CD4-positive, alpha-beta T cell treated with Interleukin-15 for 4 hours (primary cell): ENCODE measurements around the gene MYO18B.

Experiments
- DNase-seq: peaks from one replicate; pipeline ENCODE4 v3.0.0-alpha.2; 2020; ENCODE audit warnings: low spot score

Gene MYO18B

DNA sequence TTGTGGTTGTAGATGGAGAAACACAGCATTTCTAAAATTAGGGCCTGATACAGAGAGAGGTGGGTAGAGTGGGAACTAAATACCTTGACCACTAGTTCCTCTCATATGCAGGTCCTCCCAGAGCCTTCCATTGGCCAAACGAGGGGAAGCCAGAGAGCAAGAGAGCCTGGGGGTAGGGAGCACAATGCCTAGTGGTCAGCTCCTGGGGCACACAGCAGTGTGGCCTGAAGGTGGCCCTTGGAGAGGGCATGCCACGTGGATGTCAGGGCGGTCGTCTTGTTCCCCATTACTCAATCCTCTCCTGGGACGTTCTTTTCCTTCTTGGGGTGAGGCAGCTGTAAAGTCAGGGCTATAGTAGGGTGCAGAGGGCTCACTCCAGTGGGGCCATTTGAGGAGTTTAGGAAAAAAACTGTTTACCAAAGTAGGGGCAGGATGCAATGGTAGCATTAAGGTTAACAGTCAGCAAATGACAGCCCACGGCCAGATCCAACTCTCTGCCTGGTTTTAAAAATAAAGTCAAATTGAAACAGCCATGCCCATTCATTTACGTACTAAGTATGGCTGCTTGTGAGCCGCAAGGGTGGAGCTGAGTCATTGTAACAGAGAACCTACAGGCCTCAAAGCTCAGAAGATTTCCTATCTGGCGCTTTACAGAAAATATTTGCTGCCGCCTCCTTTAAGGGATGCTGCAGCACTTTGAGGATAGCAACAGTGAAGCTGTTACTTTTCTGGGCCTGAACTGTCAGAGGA, 7.6 kb downstream of the MYO18B start:
- no peak for DNase-seq

DNA sequence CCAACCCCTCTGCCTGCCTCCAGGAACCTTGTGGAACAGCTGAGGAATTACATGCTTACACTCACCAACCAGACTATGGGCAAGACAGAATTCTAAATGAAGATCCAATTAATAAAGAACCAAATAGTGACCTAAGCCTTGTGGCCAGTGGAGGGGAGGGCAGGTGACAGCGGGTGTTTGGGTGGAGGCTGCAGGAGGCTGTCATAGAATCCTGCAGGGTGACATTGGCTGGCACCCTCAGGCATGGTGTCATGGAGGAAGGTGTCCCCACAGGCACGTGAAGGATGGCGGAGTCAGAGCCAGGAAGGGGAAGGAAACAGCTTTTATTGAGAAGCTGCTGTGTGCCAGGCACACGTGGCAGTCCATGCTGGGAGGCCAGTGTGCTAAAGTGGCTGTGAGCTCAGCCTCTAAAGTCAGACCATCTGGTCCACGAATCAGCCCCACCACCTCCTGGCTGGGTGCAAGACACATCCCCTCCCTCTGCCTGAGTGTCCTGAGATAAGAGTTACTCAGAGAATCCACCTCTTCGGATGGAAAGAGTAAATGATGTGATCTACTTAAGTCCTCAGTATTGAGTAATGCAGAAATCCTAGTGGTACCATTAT, 8.7 kb downstream of the MYO18B start:
- no peak for DNase-seq

DNA sequence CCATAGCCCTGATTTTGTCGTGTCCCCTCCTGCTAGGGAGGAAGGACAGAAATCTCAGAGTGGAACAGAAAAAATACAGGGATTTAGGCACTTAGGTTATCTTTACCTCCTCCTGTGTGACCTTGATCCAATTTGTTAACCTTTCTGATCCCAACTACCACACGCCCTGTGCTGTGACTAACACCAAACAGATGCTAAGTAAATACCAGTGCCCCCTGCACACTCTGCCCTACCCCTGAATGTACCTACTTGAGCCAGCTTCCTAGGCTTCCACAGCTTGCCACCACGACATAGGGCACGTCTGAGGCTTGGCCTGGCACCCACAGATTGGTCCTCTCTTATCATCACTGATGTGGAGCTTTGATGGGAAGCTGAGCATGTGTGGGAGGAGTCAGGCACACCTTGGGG, 9.2 kb downstream of the MYO18B start:
- no peak for DNase-seq

GRCh38 chr22:25752615-25753214, 10.7 kb downstream of the MYO18B start:
- no peak for DNase-seq

- DNase-seq, result no peak
These were observed 11.3 kb downstream of the MYO18B start for GRCh38 chr22:25753252-25753651.

- DNase-seq, result no peak
These were observed 12.7 kb downstream of the MYO18B start for GRCh38 chr22:25754527-25755202.

DNA sequence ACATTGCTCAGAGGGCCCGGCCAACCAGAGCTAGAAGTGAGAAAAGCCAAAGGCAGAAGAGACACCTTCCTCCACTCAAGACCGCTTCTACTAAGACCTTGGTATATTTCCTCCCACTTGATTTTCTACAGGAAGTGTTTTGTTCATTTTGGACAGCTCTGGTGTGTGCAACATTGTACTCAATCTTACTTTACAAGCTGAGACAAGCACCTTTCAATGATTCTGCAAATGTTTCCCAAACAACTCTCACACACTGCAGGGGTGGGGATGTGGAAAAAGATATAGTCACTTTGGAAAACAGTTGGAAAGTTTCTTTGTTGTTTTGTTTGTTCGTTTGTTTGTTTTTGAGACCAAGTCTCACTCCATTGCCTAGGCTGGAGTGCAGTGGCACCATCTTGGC, 15.7 kb downstream of the MYO18B start:
- DNase-seq, result no peak

DNA sequence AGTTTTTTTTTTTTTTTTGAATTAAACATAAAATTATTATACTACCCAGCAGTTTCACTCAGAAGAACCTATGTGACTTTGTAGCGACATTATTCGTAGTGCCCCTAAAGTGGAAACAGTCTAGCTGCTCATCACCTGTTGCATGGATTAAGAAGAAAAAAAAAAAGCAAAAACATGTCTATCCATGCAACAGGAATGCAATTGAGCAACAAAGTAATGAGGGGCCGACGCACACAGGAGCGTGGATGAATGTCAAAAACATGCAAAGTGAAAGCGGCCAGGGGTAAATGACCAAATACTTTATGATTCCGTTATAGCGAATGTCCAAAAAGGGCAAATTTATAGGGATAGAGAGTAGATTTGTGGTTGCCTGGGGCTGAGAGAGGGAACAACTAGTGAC, 16.3 kb downstream of the MYO18B start:
- DNase-seq, result no peak

GRCh38 chr22:25759825-25760231, 17.8 kb downstream of the MYO18B start:
- no peak for DNase-seq

- no peak for DNase-seq
These were observed 18.3 kb downstream of the MYO18B start for GRCh38 chr22:25760294-25760693.

DNA sequence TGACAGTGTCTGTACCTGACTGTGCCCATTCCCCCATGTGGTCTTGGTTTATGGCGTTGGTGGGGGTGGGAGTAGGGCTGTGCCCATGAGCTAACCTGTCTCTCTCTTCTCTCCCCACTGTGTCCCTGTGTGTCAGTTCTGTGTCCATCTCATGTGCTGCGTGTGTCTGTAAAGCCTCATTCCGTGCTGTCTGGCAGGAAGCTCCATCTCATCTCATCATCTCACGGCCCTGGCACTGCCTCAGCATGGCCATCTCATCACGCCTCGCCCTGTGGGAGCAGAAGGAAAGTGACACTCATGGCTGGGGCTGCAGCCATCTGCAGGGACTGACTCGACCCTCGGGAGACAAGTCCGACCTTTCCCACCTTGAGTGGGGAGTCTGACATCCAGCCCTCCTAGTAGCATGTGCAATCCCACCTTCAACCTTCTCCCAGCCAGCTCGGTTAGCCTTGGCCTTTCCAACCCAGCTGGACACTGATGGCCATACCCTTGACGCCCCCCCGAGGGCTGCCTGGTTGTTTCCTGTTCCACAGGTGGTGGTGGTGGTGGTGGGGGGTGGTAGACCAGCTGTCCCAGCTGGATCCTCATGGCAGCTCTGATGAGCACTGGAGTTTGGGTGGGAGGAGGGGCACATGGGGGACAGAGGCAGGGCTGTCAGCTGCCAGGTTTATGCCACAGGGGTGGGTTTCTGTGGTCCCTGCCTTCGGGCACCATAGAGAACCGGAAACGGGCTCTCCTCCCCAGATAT, 19.0 kb downstream of the MYO18B start:
- DNase-seq, result no peak

GRCh38 chr22:25762147-25762546, 20.2 kb downstream of the MYO18B start:
- DNase-seq, result no peak

DNA sequence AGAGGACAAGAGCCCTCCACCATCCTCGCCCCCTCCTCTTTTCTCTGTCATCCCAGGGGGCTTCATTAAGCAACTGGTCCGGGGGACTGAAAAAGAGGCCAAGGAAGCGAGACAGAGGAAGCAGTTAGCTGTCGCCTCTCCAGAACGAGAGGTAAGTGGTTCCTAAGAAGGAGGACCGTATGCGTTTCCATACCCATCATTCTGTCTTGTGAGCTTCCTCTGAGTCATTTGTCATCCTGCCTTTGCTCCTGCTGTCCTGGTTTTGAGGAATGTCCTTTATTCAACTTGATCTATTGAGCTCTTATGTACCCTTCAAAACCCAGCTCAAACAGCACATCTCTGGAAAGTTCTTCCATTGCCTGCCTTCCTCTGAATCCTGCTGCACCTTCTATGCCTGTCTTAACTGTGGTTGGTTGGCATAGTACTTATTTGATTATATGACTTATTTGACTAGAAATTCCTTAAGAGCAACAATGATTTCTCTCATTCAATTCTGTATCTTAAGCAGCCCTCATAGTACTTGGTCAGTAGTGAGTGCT, 21.3 kb downstream of the MYO18B start:
- no peak for DNase-seq

- DNase-seq, result no peak
These were observed 22.5 kb downstream of the MYO18B start for GRCh38 chr22:25764270-25765015.

DNA sequence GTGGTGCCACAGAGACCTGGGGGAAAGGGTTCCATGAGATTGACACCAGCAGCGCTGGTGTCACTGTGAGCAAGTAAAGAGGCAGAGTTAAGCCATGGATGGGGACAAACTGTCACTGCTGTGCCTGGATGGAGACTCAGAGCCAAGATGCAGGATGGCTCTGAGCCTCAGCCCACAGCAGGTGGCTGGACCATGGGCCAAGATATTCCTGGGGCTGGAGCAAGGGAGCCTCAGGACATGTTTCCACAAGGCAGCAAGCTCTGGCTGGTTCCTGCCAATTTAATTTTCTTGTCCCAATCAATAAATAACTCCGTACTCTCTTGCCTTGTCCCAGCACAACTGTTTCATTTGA, 23.0 kb downstream of the MYO18B start:
- no peak for DNase-seq

- no peak for DNase-seq
These were observed 23.8 kb downstream of the MYO18B start for GRCh38 chr22:25765801-25766200.

GRCh38 chr22:25766418-25766817, 24.4 kb downstream of the MYO18B start:
- no peak for DNase-seq

- DNase-seq, result no peak
These were observed 28.3 kb downstream of the MYO18B start for GRCh38 chr22:25770333-25770732.

GRCh38 chr22:25772288-25772687, 30.3 kb downstream of the MYO18B start:
- no peak for DNase-seq

GRCh38 chr22:25774575-25775026, 32.6 kb downstream of the MYO18B start:
- DNase-seq, result no peak

DNA sequence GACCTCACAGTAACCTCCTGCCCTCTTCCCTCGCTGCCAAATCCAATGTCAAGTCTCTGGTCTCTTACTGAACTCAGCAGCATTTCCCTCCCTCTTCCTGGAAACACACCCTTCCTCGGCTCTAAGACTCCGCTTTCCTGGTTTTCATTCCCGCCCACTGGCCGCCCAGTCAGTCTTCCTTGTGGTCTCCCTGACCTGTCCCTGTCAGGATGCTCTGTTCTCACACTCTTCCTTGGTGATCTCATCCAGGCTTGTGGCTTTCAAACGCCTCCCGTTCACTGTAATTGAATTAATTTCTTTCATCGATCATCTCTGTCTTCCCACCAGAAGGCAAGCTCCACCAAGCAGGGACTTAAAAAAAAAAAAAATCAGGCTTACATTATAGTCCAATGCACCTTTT, 33.5 kb downstream of the MYO18B start:
- DNase-seq, result no peak
